ENCODE data around the gene WHAMM. TPM values are rescaled to one million over a fixed set of nuclear protein-coding genes. Genes with fewer than 3 reads are reported as not detected.

The WHAMM gene
- total RNA-seq, 1 donor from 2014 or later: 9.3 TPM

DNA sequence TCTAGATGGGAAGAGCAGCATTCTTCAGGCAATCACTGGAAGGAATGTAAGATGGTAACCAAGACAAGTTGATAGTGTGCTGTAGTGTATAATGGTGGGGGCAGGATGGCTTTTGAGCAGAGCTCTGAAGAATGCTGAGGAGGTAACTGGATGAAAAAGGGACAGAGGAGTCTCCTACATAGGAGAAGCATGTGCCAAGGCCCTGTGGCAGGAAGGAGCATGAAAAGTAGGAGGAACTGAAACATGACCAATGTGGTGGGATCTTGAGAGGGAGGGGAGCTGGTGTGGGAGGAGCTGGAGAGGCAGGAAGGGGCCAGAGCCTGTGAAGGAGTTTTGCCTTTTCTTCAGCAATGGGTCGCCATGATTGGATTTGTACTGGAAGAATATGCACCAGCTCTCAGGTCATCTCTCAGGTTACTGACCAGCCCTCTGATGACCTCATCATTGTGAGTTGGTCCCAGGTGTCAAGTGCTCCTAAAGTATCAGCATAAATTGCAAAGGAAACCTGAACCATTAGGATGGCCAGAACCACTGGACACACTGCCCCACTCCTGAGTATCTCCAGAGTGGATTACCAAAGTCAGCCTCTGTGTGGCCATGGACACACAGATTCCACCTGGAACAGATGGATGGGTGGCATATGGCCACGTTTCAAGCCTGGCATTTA lies 42.1 kb upstream of the WHAMM start:
- Histone ChIP-seq H3K27ac (no peak overlapping the region), H3K27me3 (no peaks in the 10 kb centered on the region), H3K4me3 (no peak overlapping the region), H3K4me1 (no peaks in the 10 kb centered on the region), H3K36me3 (no peaks in the 10 kb centered on the region), H3K9me3 (no peaks in the 10 kb centered on the region)
- intact Hi-C loops (cut with DNase I): no loop called here
- TF ChIP-seq, protein P1, sequence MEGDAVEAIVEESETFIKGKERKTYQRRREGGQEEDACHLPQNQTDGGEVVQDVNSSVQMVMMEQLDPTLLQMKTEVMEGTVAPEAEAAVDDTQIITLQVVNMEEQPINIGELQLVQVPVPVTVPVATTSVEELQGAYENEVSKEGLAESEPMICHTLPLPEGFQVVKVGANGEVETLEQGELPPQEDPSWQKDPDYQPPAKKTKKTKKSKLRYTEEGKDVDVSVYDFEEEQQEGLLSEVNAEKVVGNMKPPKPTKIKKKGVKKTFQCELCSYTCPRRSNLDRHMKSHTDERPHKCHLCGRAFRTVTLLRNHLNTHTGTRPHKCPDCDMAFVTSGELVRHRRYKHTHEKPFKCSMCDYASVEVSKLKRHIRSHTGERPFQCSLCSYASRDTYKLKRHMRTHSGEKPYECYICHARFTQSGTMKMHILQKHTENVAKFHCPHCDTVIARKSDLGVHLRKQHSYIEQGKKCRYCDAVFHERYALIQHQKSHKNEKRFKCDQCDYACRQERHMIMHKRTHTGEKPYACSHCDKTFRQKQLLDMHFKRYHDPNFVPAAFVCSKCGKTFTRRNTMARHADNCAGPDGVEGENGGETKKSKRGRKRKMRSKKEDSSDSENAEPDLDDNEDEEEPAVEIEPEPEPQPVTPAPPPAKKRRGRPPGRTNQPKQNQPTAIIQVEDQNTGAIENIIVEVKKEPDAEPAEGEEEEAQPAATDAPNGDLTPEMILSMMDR (IDR thresholded peaks at IDR 0.05): no peak
- TF ChIP-seq POLR2AphosphoS5 (IDR thresholded peaks at IDR 0.05; ENCODE audit: insufficient read depth in 1 of 2, low read depth in 1 of 2): no peak
- no peak for TF ChIP-seq POLR2A (IDR thresholded peaks at IDR 0.05)
- DNase-seq (ENCODE audit: extremely low spot score in 2 of 2): no peak

- Histone ChIP-seq H3K4me3 (no peak overlapping the region), H3K4me1 (no peaks in the 10 kb centered on the region), H3K27ac (no peak overlapping the region), H3K27me3 (no peaks in the 10 kb centered on the region), H3K36me3 (no peaks in the 10 kb centered on the region), H3K9me3 (no peaks in the 10 kb centered on the region)
- no peak for DNase-seq (ENCODE audit: extremely low spot score in 2 of 2)
- TF ChIP-seq, protein P1 (IDR thresholded peaks at IDR 0.05): no peak
- TF ChIP-seq POLR2AphosphoS5 (IDR thresholded peaks at IDR 0.05; ENCODE audit: insufficient read depth in 1 of 2, low read depth in 1 of 2) (no peak), POLR2A (IDR thresholded peaks at IDR 0.05) (no peak)
- intact Hi-C loops (cut with DNase I): no loop called here
Observed at GRCh38 chr15:82768414-82769054, 40.9 kb upstream of the WHAMM start.

- H3K4me3 ChIP-seq: no peak overlapping the region
- intact Hi-C loops (cut with DNase I): no loop called here
- no peak overlapping the region for H3K27ac ChIP-seq
- no peak for TF ChIP-seq POLR2A (IDR thresholded peaks at IDR 0.05)
- TF ChIP-seq POLR2AphosphoS5 (IDR thresholded peaks at IDR 0.05; ENCODE audit: insufficient read depth in 1 of 2, low read depth in 1 of 2): no peak
- TF ChIP-seq, protein P1 (IDR thresholded peaks at IDR 0.05): no peak
- H3K27me3 ChIP-seq: no peaks in the 10 kb centered on the region
- H3K36me3 ChIP-seq: no peaks in the 10 kb centered on the region
- DNase-seq (ENCODE audit: extremely low spot score in 2 of 2): no peak
- H3K4me1 ChIP-seq: no peaks in the 10 kb centered on the region
- H3K9me3 ChIP-seq: no peaks in the 10 kb centered on the region
Observed at GRCh38 chr15:82771789-82772607, 37.4 kb upstream of the WHAMM start.

DNA sequence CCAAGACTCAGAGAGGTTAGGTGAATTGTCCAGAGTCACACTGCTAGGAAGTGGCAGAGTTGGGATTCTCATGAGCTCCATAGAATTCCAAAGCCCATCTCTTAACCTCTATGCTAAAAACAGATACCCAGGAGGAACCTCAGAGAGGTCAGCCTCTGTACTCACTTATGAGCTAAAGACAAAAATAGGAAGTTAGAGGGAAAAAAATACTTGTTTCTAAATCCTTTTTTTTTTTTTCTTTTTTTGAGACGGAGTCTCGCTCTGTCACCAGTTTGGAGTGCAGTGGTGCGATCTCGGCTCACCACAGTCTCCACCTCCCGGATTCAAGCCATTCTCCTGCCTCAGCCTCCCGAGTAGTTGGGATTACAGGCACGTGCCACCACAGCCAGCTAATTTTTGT lies 34.9 kb upstream of the WHAMM start:
- no peak overlapping the region for H3K27ac ChIP-seq
- no peak overlapping the region for H3K4me3 ChIP-seq
- DNase-seq (ENCODE audit: extremely low spot score in 2 of 2): no peak
- H3K9me3 ChIP-seq: no peaks in the 10 kb centered on the region
- H3K27me3 ChIP-seq: no peaks in the 10 kb centered on the region
- H3K4me1 ChIP-seq: no peaks in the 10 kb centered on the region
- intact Hi-C loops (cut with DNase I): no loop called here
- H3K36me3 ChIP-seq: no peaks in the 10 kb centered on the region
- TF ChIP-seq POLR2A (IDR thresholded peaks at IDR 0.05): no peak
- TF ChIP-seq POLR2AphosphoS5 (IDR thresholded peaks at IDR 0.05; ENCODE audit: insufficient read depth in 1 of 2, low read depth in 1 of 2): no peak
- TF ChIP-seq, protein P1 (IDR thresholded peaks at IDR 0.05): no peak

All from vagina (tissue), 2 donors.